ENCODE results near the gene WDFY4. TPM values are rescaled to one million over a fixed set of nuclear protein-coding genes. Genes with fewer than 3 reads are reported as not detected.

The WDFY4 gene
- total and polyA plus RNA-seq, 9 of the 15 experiments (the other 6 are each of a cell fraction or from before 2014, with no cell fraction given) = 0.01 to 0.02 (median 0.01) TPM; not detected in 6

DNA sequence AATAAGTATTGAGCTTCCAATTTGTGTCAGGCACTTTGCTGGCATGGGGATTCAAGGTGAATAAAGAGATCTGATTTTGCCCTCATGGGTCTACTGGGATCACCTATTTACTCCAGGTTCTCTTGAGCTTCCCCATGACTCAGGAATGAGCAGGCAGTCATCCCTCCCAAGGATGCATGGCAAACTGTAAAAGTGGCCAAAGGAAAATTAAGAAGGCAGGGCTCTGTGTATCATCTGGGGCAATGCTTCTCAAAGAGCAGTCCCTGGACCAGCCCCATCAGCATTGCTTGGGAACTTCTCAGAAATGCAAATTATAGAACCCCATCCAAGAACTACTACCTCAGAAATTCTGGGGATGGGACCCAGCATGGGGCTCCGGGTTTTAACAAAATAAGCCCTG lies 48.7 kb downstream of the WDFY4 start:
- no peak overlapping the region for H3K4me2 ChIP-seq (ENCODE audit: insufficient read depth, low read length)
- H4K20me1 ChIP-seq (replicated peaks; ENCODE audit: control insufficient read depth, insufficient read depth, low read length) = no peaks in the 10 kb centered on the region; the same call in 1 of the 2 replicates
- no peak overlapping the region for H2AFZ ChIP-seq (ENCODE audit: low read depth, low read length)
- no peak for FAIRE-seq
- no TSS peak for BruUV-seq (replicated peaks)
- WGBS (ENCODE audit: insufficient coverage, low coverage, missing lambda C conversion rate) = 5% methylated on average over 1 of the region's 1 CpG
- TF ChIP-seq ZNF76 (CRISPR knock-in tag; IDR thresholded peaks at IDR 0.05; ENCODE audit: borderline replicate concordance) = no peak
- no peak for TF ChIP-seq ZNF436 (CRISPR knock-in tag; IDR thresholded peaks at IDR 0.05)
- TF ChIP-seq, protein P1, sequence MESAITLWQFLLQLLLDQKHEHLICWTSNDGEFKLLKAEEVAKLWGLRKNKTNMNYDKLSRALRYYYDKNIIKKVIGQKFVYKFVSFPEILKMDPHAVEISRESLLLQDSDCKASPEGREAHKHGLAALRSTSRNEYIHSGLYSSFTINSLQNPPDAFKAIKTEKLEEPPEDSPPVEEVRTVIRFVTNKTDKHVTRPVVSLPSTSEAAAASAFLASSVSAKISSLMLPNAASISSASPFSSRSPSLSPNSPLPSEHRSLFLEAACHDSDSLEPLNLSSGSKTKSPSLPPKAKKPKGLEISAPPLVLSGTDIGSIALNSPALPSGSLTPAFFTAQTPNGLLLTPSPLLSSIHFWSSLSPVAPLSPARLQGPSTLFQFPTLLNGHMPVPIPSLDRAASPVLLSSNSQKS (CRISPR knock-in tag; IDR thresholded peaks at IDR 0.05) = no peak
- no peak for TF ChIP-seq CREB1 (IDR thresholded peaks at IDR 0.05)
- TF ChIP-seq CREB1 (CRISPR knock-in tag; IDR thresholded peaks at IDR 0.05) = no peak
- TF ChIP-seq RBM34 (IDR thresholded peaks at IDR 0.05; ENCODE audit: borderline replicate concordance, insufficient read depth, low read length) = no peak
- TF ChIP-seq ILK (tag; IDR thresholded peaks at IDR 0.05; ENCODE audit: borderline replicate concordance, low read depth) = no peak
- TF ChIP-seq, protein P2, sequence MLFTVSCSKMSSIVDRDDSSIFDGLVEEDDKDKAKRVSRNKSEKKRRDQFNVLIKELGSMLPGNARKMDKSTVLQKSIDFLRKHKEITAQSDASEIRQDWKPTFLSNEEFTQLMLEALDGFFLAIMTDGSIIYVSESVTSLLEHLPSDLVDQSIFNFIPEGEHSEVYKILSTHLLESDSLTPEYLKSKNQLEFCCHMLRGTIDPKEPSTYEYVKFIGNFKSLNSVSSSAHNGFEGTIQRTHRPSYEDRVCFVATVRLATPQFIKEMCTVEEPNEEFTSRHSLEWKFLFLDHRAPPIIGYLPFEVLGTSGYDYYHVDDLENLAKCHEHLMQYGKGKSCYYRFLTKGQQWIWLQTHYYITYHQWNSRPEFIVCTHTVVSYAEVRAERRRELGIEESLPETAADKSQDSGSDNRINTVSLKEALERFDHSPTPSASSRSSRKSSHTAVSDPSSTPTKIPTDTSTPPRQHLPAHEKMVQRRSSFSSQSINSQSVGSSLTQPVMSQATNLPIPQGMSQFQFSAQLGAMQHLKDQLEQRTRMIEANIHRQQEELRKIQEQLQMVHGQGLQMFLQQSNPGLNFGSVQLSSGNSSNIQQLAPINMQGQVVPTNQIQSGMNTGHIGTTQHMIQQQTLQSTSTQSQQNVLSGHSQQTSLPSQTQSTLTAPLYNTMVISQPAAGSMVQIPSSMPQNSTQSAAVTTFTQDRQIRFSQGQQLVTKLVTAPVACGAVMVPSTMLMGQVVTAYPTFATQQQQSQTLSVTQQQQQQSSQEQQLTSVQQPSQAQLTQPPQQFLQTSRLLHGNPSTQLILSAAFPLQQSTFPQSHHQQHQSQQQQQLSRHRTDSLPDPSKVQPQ (CRISPR knock-in tag; IDR thresholded peaks at IDR 0.05; ENCODE audit: borderline replicate concordance) = no peak
- no peak for TF ChIP-seq MTA3 (IDR thresholded peaks at IDR 0.05; ENCODE audit: borderline replicate concordance)
- TF ChIP-seq LEF1 (IDR thresholded peaks at IDR 0.05) = no peak
- H3K79me2 ChIP-seq (ENCODE audit: control insufficient read depth, insufficient read depth, low read length) = no peaks in the 10 kb centered on the region
- intact Hi-C loops (cut with micrococcal nuclease) = no loop called here
- H3K4me3 ChIP-seq = no peak overlapping the region
- no peaks in the 10 kb centered on the region for H3K4me1 ChIP-seq (replicated peaks in 1 of 2; ENCODE audit: control insufficient read depth in 2 of 2, insufficient read depth in 2 of 2, low read length in 2 of 2)
- H3K27me3 ChIP-seq (ENCODE audit: control insufficient read depth in 2 of 2, insufficient read depth in 2 of 2, low read length in 2 of 2) = peaks cover 0 to 11% of the 10 kb centered on the region in 2 experiments; a peak in 4 of 5 replicates
- no peak overlapping the region for H3K27ac ChIP-seq (ENCODE audit: extremely low read depth, low read depth, low read length)
- H3K36me3 ChIP-seq (ENCODE audit: control insufficient read depth, insufficient read depth, low read length) = no peaks in the 10 kb centered on the region
- H3K9me1 ChIP-seq (ENCODE audit: control insufficient read depth, insufficient read depth, low read length) = no peaks in the 10 kb centered on the region
- CTCF ChIA-PET (ENCODE audit: low intra/inter-chr PET ratio) = no interaction called here
- H3K9ac ChIP-seq (ENCODE audit: insufficient read depth in 1 of 2, low read depth in 2 of 2, low read length in 2 of 2) = no peak overlapping the region
- DNase-seq (ENCODE audit: extremely low read depth in 1 of 4, low spot score in 3 of 4) = no peak
- no peaks in the 10 kb centered on the region for H3K9me3 ChIP-seq (replicated peaks; ENCODE audit: control insufficient read depth, insufficient read depth, low read depth, low read length)
- ATAC-seq = no peak
- POLR2A ChIA-PET = interaction anchor here (0.6 to 1.4 kb wide), 3 partner anchors 9 to 278 kb away, joined by 3 read pairs; no protein-coding TSS in a partner anchor
- in situ Hi-C loops (cut with MboI) = no loop called here
